Measurements from ENCODE around the gene ZNF611.
A peak's percentile ranks its signal among the peaks of the same experiment; 100 is the strongest.
"Not testable (repeated sequence)": the region's sequence is repeated elsewhere in the genome, so short reads cannot be mapped to it uniquely, and the experiment has no call there.

GRCh38 chr19:52745919-52746318 is 11.1 kb upstream of the ZNF611 start:
- not testable (repeated sequence) for TF ChIP-seq USF2 (IDR thresholded peaks at IDR 0.05; ENCODE audit: low read depth, low read length); USF2 (CRISPR knock-in tag; IDR thresholded peaks at IDR 0.05; ENCODE audit: borderline replicate concordance); ZNF501 (CRISPR knock-in tag; IDR thresholded peaks at IDR 0.05); SOX6 (IDR thresholded peaks at IDR 0.05); SOX6 (CRISPR knock-in tag; IDR thresholded peaks at IDR 0.05); ZNF740 (CRISPR knock-in tag; IDR thresholded peaks at IDR 0.05); FOXP1 (IDR thresholded peaks at IDR 0.05); ZXDC (CRISPR knock-in tag; IDR thresholded peaks at IDR 0.05); ADNP (CRISPR knock-in tag; IDR thresholded peaks at IDR 0.05); EP300 (IDR thresholded peaks at IDR 0.05; ENCODE audit: low read depth in 2 of 2, low read length in 2 of 2); EP300 (CRISPR knock-in tag; IDR thresholded peaks at IDR 0.05; ENCODE audit: borderline replicate concordance); CTCF (CRISPR knock-in tag; IDR thresholded peaks at IDR 0.05); MAX (IDR thresholded peaks at IDR 0.05)
- TF ChIP-seq FOXP1 (CRISPR knock-in tag; IDR thresholded peaks at IDR 0.05), result peak; percentile 37; the same call in 1 of the 2 replicates

Data from HepG2 (cell line).